NOMO-1 treated with DMSO at 0.1 percent for 48 hours (cell line): ENCODE measurements around the gene GALNT7.
A peak's percentile ranks its signal among the peaks of the same experiment; 100 is the strongest.
"Not testable (repeated sequence)": the region's sequence is repeated elsewhere in the genome, so short reads cannot be mapped to it uniquely, and the experiment has no call there.

ENCODE experiments used
- DNase-seq: peaks from one replicate; lab custom pipeline; 2025; ENCODE audit not compliant: unreplicated experiment; lab: John Stamatoyannopoulos, UW

GALNT7 gene

DNA sequence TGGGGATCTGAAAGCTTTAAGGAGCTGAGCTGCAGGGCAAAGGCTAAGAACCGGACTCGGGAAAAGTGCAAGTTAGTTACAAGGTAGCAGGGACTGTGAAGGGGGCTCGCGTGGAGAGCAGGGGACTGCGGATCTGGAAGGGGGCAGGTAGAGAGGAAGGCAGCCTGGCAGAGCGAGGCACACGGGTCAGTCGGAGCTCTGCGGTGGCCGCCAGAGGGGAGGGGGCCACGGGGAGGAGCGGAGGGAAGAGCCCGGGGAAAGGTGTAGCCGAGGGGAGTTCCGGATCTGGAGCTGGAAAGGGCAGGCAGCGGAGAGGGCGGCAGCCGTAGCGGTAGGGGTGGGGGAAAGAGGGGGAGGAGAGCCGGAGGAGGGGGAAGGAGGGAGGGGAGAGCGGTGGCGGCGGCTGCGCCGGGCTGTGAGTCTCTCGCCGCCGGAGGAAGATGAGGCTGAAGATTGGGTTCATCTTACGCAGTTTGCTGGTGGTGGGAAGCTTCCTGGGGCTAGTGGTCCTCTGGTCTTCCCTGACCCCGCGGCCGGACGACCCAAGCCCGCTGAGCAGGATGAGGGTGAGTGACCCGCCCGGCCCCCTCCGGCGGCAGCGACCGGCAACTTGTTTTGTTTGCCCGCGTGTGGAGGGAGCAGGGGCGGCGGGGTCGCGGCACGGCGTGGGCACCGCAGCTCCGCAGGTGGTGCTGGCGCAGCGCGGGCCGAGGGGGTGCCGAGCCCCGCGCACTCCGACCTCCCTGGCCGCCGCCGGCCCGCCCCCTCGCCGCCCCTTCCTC lies at the start of gene GALNT7:
Gene GALNT7 (plus strand): TSS at position 416 of the 782 bp plus-strand sequence. CDS start 25 bp downstream, at position 441.
- DNase-seq = peak; percentile 71

DNA sequence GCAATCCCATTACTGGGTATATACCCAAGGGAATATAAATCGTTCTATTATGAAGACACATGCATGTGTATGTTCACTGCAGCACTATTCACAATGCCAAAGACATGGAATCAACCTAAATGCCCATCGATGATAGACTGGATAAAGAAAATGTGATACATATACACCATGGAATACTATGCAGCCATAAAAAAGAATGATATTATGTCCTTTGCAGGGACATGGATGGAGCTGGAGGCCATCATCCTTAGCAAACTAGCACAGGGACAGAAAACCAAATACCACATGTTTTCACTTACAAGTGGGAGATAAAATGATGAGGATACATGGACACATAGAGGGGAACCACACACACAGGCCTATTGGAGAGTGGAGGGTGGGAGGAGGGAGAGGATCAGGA lies 49.8 kb upstream of the GALNT7 start:
- not testable (repeated sequence) for DNase-seq

- DNase-seq = no peak
These were observed 48.8 kb upstream of the GALNT7 start for GRCh38 chr4:173119818-173120217.

DNA sequence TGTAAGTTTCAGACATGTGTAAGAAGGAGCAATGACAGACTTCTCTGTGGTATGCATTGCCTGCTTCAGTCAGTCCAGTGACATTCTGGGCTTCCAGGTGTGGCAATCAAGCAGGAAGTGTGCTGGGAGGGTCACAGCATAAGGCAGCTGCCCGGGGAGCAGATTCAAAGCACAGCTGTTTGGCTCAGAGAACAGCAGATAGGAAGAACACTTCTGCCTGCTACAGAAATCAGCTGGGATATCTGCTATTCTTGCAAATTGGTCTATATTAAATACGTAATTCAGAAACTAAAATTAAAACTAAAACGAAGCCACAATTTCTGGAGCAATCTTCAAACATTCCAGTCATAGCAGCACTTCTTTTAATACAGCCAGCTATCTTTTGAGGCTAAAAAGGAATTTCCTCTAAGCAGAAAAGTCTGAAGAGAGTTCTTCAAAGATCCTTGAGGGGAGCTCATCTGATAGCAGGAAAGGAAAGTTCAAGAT lies 47.5 kb upstream of the GALNT7 start:
- DNase-seq = peak; percentile 25

GRCh38 chr4:173124209-173124865 lies 44.3 kb upstream of the GALNT7 start:
- DNase-seq = no peak

DNA sequence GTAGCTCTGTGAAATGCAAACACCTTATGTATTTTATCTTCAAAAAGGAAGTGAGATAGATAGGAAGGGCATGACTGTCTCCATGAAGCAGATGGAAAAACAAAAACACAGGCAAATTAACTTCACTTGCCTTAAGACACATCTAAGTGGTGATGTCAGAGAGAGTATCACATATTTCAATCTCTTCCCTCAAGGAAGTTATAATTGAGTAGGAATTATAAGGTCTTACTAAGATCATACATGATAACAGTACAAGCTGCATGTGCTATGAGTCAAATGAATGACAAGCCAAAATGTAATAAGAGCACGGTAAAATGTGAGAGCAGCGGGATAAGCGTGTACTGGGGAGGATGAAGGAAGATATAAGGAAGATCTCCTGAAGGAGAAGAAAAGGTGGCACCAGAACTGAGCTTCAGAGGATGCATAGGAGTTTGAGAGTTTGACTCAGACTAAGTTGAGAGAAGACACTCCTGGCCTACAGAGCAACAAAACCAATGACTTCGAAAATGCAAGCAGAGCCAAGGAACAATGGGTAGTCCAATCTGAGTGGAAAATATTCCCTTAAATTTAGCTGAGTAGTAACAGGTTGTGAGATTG lies 43.3 kb upstream of the GALNT7 start:
- DNase-seq = no peak

- peak; percentile 34 for DNase-seq
These were observed 40.3 kb upstream of the GALNT7 start for GRCh38 chr4:173128199-173128890.

DNA sequence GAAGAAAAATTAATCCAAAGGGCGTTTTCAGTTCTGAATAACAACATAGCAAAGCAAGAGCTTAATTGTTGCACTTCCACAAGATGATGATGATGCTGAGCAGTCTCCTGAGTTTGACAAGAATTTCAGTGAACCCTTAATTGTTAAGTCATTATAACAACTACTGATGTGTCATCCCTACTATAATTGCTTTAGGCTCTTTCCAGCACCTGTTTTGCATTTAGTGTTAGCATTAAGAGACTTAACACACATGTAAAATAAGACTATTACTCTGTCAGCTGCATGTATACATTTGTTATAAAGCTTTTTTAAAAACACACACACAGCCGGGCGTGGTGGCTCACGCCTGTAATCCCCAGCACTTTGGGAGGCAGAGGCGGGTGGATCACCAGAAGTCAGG lies 37.9 kb upstream of the GALNT7 start:
- no peak for DNase-seq

- DNase-seq = no peak
These were observed 34.2 kb upstream of the GALNT7 start for GRCh38 chr4:173134426-173134825.

GRCh38 chr4:173135241-173135847 lies 33.3 kb upstream of the GALNT7 start:
- no peak for DNase-seq

GRCh38 chr4:173138624-173139023 lies 30.0 kb upstream of the GALNT7 start:
- DNase-seq = no peak

DNA sequence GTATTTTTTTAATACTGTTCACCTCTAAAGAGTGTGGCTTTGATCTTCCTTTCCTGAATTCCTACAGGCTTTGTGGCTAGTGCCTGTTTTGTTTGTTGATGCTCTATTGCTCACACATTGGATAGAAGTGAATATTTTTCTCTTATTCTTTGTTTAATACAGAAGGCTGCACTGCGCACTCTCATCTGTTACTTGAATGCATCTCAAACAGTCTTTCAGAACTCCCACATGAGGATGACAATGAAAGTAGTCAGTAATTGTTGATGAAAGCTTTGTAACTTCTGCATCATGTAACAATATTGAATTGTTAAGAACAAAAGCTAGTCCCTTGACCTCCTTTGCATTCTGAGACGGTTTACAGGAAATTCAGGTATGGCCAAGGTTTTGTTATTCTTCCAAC lies 29.1 kb upstream of the GALNT7 start:
- no peak for DNase-seq

DNA sequence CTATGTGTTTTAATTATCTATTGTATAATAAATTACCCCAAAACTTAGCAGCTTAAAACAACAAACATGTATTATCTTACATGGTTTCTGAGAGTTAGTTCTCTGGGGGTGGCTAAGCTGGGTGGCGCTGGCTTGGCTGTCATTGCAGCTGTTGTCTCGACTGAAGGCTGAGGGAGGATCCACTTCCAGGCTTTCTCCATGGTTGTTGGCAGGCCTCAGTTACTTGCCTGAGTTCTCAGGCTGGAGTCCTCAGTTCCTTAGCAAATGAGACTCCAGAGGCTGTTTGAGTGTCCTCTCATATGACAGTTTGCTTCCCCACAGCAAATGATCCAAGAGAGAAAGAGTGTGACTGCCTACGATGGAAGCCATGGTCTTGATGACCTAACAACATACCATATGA lies 23.5 kb upstream of the GALNT7 start:
- DNase-seq = no peak

- DNase-seq = no peak
These were observed 22.2 kb upstream of the GALNT7 start for GRCh38 chr4:173146456-173146855.

DNA sequence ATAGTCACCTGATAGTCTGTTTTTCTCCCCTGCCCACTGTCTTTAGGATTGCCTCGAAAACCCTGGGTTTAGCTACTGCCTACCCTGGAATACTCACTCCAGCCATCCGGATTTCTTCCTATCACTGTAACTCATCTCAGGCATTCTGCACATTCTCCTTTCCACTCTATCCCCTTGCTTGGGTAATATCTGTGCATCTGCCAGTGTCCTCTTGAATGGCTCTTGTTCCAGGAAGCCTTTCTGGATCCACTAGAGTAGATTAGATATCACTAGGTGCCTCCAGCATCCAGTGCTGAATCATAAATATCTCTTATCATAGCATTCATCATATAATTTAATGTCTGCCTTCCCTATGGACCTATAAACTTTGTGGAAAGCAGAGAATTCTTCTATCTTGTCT lies 17.1 kb upstream of the GALNT7 start:
- no peak for DNase-seq

DNA sequence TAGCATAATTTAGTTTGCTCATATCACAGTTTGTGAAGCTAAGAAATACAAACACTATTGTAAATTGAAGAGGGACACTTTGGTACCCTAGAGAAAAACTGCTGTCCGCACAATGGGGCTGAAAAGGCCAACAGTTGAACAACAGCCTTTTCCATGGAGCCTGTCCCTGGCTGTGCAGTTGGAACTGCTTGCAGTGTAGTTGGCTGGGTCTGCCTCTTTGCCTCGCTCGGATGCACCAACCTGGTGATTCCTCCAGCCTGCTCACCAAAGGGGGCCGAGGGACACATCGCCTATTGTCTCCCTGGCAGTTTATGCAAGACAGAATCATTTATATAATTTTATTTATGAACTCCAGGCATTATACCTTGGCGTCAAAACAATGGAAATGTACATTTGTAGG lies 16.5 kb upstream of the GALNT7 start:
- no peak for DNase-seq

DNA sequence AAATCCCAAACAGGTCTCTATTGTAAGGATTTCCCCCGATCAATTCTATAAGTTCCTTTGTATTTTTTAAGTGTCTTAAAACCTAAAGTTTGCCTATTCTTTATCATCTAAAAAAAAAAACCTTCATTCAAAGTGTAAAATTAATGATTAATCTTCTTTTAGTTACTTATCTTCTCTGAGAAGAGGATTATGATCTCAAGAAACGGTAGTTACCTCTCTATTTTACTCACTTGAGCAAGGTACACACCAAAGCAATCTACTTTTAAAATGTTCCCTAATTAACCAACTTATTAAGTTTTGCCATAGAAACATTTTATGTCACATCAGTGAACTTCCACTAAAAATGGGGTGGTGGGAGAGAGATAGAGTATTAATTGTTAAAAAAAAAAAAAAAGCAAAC lies 15.2 kb upstream of the GALNT7 start:
- DNase-seq = no peak

GRCh38 chr4:173159791-173160190 lies 8.8 kb upstream of the GALNT7 start:
- no peak for DNase-seq

GRCh38 chr4:173160871-173161270 lies 7.7 kb upstream of the GALNT7 start:
- DNase-seq = no peak

GRCh38 chr4:173161311-173161710 lies 7.3 kb upstream of the GALNT7 start:
- DNase-seq = no peak

DNA sequence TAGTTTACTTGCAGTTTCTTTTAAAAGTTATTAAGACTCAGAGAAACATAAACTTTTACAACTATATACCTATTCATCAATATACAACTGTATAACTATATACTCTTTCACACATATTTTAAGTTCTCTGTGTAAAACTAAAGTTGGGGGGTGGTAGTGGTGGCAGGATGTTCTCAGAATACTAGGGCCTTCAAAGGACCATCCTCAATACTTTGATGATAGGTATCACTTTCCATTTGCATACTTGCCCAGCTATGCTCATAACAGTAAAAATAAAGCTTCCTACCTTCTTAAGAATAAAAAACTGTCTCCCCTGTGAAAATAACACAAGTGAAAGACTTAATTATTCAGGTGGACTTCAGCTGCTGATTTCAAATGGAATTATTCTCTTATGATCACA lies 2.9 kb upstream of the GALNT7 start:
- no peak for DNase-seq
